ENCODE measurements around the gene SPATA33.

- no peak for TF ChIP-seq POLR2A (IDR thresholded peaks at IDR 0.05; ENCODE audit: low read length)
- TF ChIP-seq GATA1 (IDR thresholded peaks at IDR 0.05; ENCODE audit: low read depth, low read length), result no peak
Measured at GRCh38 chr16:89656435-89657121, 1.1 kb upstream of the SPATA33 start.
